ENCODE data around the gene TUBA1C. TPM values are rescaled to one million over a fixed set of nuclear protein-coding genes. Genes with fewer than 3 reads are reported as not detected.
"Not testable (repeated sequence)": the region's sequence is repeated elsewhere in the genome, so short reads cannot be mapped to it uniquely, and the experiment has no call there.

Gene TUBA1C
- total RNA-seq, 4 donors from 2014 or later = 207 to 331 (median 263) TPM

GRCh38 chr12:49305762-49306510 is 41.1 kb downstream of the TUBA1C start:
- intact Hi-C loops (cut with DNase I; ENCODE audit: low total_unique reads) = no loop called here
- Histone ChIP-seq H3K27ac (no peak overlapping the region), H3K36me3 (no peaks in the 10 kb centered on the region), H3K4me1 (no peaks in the 10 kb centered on the region), H3K27me3 (peaks cover 72% of the 10 kb centered on the region), H3K4me3 (no peak overlapping the region), H3K9me3 (no peaks in the 10 kb centered on the region)
- TF ChIP-seq CTCF (IDR thresholded peaks at IDR 0.05) (no peak), POLR2AphosphoS5 (IDR thresholded peaks at IDR 0.05) (no peak), POLR2A (IDR thresholded peaks at IDR 0.05) (no peak), EP300 (IDR thresholded peaks at IDR 0.05; ENCODE audit: low read depth) (no peak)
- no peak for DNase-seq
- in situ Hi-C loops (cut with MboI; ENCODE audit: low pct_ligation_motif_present in 1 of 4, low pct_unique_long_range_greater_than_20kb in 1 of 4, low sequenced_read_pairs in 3 of 4) = no loop called here
- WGBS, 2 donors (ENCODE audit: low coverage in 1 of 2) = 68 to 91% methylated on average over 4 to 6 of the region's 6 CpGs

GRCh38 chr12:49309386-49309785 is 44.5 kb downstream of the TUBA1C start:
- peaks cover 45% of the 10 kb centered on the region for H3K27me3 ChIP-seq
- TF ChIP-seq POLR2AphosphoS5 (IDR thresholded peaks at IDR 0.05) (no peak), EP300 (IDR thresholded peaks at IDR 0.05; ENCODE audit: low read depth) (no peak), CTCF (IDR thresholded peaks at IDR 0.05) (no peak), POLR2A (IDR thresholded peaks at IDR 0.05) (no peak)
- H3K4me3 ChIP-seq = no peak overlapping the region
- H3K9me3 ChIP-seq = no peaks in the 10 kb centered on the region
- intact Hi-C loops (cut with DNase I; ENCODE audit: low total_unique reads) (no loop called here), in situ Hi-C loops (cut with MboI; ENCODE audit: low pct_ligation_motif_present in 1 of 4, low pct_unique_long_range_greater_than_20kb in 1 of 4, low sequenced_read_pairs in 3 of 4) (no loop called here)
- H3K4me1 ChIP-seq = no peaks in the 10 kb centered on the region
- no peak overlapping the region for H3K27ac ChIP-seq
- no peak for DNase-seq
- no peaks in the 10 kb centered on the region for H3K36me3 ChIP-seq
- 81 to 89% methylated on average over 7 of the region's 7 CpGs for WGBS, 2 donors (ENCODE audit: low coverage in 1 of 2)

- intact Hi-C loops (cut with DNase I; ENCODE audit: low total_unique reads); DNase-seq; H3K9me3 ChIP-seq; H3K27ac ChIP-seq; in situ Hi-C loops (cut with MboI; ENCODE audit: low pct_ligation_motif_present in 1 of 4, low pct_unique_long_range_greater_than_20kb in 1 of 4, low sequenced_read_pairs in 3 of 4); H3K36me3 ChIP-seq; H3K4me3 ChIP-seq; H3K4me1 ChIP-seq: not testable (repeated sequence)
- 40 to 59% methylated on average over 1 to 3 of the region's 3 CpGs for WGBS, 2 donors (ENCODE audit: low coverage in 1 of 2)
- peaks cover 37% of the 10 kb centered on the region for H3K27me3 ChIP-seq
Measured at GRCh38 chr12:49310451-49311000, 45.6 kb downstream of the TUBA1C start.

- no peak overlapping the region for H3K27ac ChIP-seq
- no peaks in the 10 kb centered on the region for H3K9me3 ChIP-seq
- H3K36me3 ChIP-seq = no peaks in the 10 kb centered on the region
- in situ Hi-C loops (cut with MboI; ENCODE audit: low pct_ligation_motif_present in 1 of 4, low pct_unique_long_range_greater_than_20kb in 1 of 4, low sequenced_read_pairs in 3 of 4) = no loop called here
- no peaks in the 10 kb centered on the region for H3K4me1 ChIP-seq
- intact Hi-C loops (cut with DNase I; ENCODE audit: low total_unique reads) = no loop called here
- H3K4me3 ChIP-seq = no peak overlapping the region
- DNase-seq = no peak
- H3K27me3 ChIP-seq = peaks cover 5% of the 10 kb centered on the region
- TF ChIP-seq POLR2AphosphoS5 (IDR thresholded peaks at IDR 0.05) = no peak
- TF ChIP-seq CTCF (IDR thresholded peaks at IDR 0.05) = no peak
- TF ChIP-seq EP300 (IDR thresholded peaks at IDR 0.05; ENCODE audit: low read depth) = no peak
- no peak for TF ChIP-seq POLR2A (IDR thresholded peaks at IDR 0.05)
- 80% methylated on average over 1 of the region's 1 CpG; no CpG with 5 or more reads in 1 of the 2 donors for WGBS, 2 donors (ENCODE audit: low coverage in 1 of 2)
Measured at GRCh38 chr12:49314811-49315210, 49.9 kb downstream of the TUBA1C start.

- H3K27me3 ChIP-seq; H3K27ac ChIP-seq; in situ Hi-C loops (cut with MboI; ENCODE audit: low pct_ligation_motif_present in 1 of 4, low pct_unique_long_range_greater_than_20kb in 1 of 4, low sequenced_read_pairs in 3 of 4); H3K4me1 ChIP-seq; H3K4me3 ChIP-seq; H3K36me3 ChIP-seq; intact Hi-C loops (cut with DNase I; ENCODE audit: low total_unique reads); H3K9me3 ChIP-seq; DNase-seq: not testable (repeated sequence)
- WGBS, 2 donors (ENCODE audit: low coverage in 1 of 2) = 90 to 94% methylated on average over 3 to 10 of the region's 10 CpGs
Measured at GRCh38 chr12:49317118-49317517, 52.2 kb downstream of the TUBA1C start.

GRCh38 chr12:49320411-49321103 is 55.7 kb downstream of the TUBA1C start:
- intact Hi-C loops (cut with DNase I; ENCODE audit: low total_unique reads); DNase-seq: not testable (repeated sequence)
- WGBS, 2 donors (ENCODE audit: low coverage in 1 of 2) = 93 to 98% methylated on average over 7 to 9 of the region's 9 CpGs

More at GRCh38 chr12:49320411-49321103, 55.7 kb downstream of the TUBA1C start:
- in situ Hi-C loops (cut with MboI; ENCODE audit: low pct_ligation_motif_present in 1 of 4, low pct_unique_long_range_greater_than_20kb in 1 of 4, low sequenced_read_pairs in 3 of 4); H3K27ac ChIP-seq; H3K27me3 ChIP-seq; H3K36me3 ChIP-seq; H3K9me3 ChIP-seq; H3K4me3 ChIP-seq: not testable (repeated sequence)
- peaks cover 4 to 17% (median 13%) of the 10 kb centered on the region in 4 donors for H3K4me1 ChIP-seq
